HepG2 (cell line): ENCODE data around the gene KRTDAP. TPM values are rescaled to one million over a fixed set of nuclear protein-coding genes. Genes with fewer than 3 reads are reported as not detected.
A peak's percentile ranks its signal among the peaks of the same experiment; 100 is the strongest.

Source experiments
- ARID2 ChIP-seq: sonication (generic); formaldehyde crosslinking; IDR thresholded peaks from 2 replicates; pipeline ENCODE4 v1.8.1; 2022; ENCODE audit warnings: mild to moderate bottlenecking, missing genetic modification reagents, borderline replicate concordance
- ARNT ChIP-seq: fragments of 450-650 bp; IDR thresholded peaks from 2 replicates; pipeline ENCODE4 v1.6.1; 2017
- ATRX ChIP-seq: sonication (generic); formaldehyde crosslinking; IDR thresholded peaks from 2 replicates; pipeline ENCODE4 v1.4.0; 2020; ENCODE audit warnings: missing genetic modification reagents, borderline replicate concordance
- DMAP1 ChIP-seq: IDR thresholded peaks from 2 replicates; pipeline ENCODE4 v1.6.1; 2016
- FLYWCH1 ChIP-seq: sonication (generic); formaldehyde crosslinking; IDR thresholded peaks from 2 replicates; pipeline ENCODE4 v1.8.1; 2023; ENCODE audit warnings: mild to moderate bottlenecking, missing genetic modification reagents
- GPBP1L1 ChIP-seq: sonication (generic); formaldehyde crosslinking; IDR thresholded peaks from 2 replicates; pipeline ENCODE4 v1.5.0; 2020; ENCODE audit warnings: mild to moderate bottlenecking, missing genetic modification reagents
- HNRNPH1 ChIP-seq: fragments of 200-400 bp; formaldehyde crosslinking; optimal IDR thresholded peaks from 2 replicates; pipeline ENCODE3; 2017; ENCODE audit warnings: mild to moderate bottlenecking, low read depth, low read length
- MAZ ChIP-seq, 2 experiments: sonication (generic) in 1 of 2; formaldehyde crosslinking in 1 of 2; IDR thresholded peaks; 2 replicates each; pipeline versions ENCODE4 v1.5.0 to v1.6.1; 2012 to 2020; ENCODE audit warnings: low read depth in 2 of 2, mild to moderate bottlenecking in 2 of 2, borderline replicate concordance in 1 of 2, improper control_type of control experiment in 1 of 2, low read length in 1 of 2, missing genetic modification reagents in 1 of 2, moderate library complexity in 1 of 2
- MXD4 ChIP-seq: IDR thresholded peaks from 2 replicates; pipeline ENCODE4 v1.6.1; 2016; ENCODE audit warnings: mild to moderate bottlenecking, missing biosample characterization, missing genetic modification reagents
- NR1H2 ChIP-seq: sonication (generic); formaldehyde crosslinking; IDR thresholded peaks from 2 replicates; pipeline ENCODE4 v1.8.1; 2022; ENCODE audit warnings: low read depth, missing genetic modification reagents, borderline replicate concordance
- NR2C2 ChIP-seq: sonication (generic); formaldehyde crosslinking; IDR thresholded peaks from 2 replicates; pipeline ENCODE4 v1.4.0; 2020; ENCODE audit warnings: missing genetic modification reagents, mild to moderate bottlenecking, moderate library complexity, borderline replicate concordance
- PRPF4 ChIP-seq: fragments of 200-400 bp; formaldehyde crosslinking; IDR thresholded peaks from 2 replicates; pipeline ENCODE4 v1.6.1; 2016; ENCODE audit warnings: low read length, low read depth; ENCODE audit not compliant: poor library complexity, severe bottlenecking
- RARG ChIP-seq: sonication (generic); formaldehyde crosslinking; IDR thresholded peaks from 2 replicates; pipeline ENCODE4 v1.4.0; 2020; ENCODE audit warnings: low read depth, mild to moderate bottlenecking, missing genetic modification reagents
- SUZ12 ChIP-seq: fragments of 150-350 bp; IDR thresholded peaks from 2 replicates; pipeline ENCODE4 v1.6.1; 2014; ENCODE audit warnings: low read depth, low read length
- TBL1XR1 ChIP-seq: fragments of 150-350 bp; IDR thresholded peaks from 2 replicates; pipeline ENCODE4 v1.6.1; 2014; ENCODE audit warnings: borderline replicate concordance, low read length; ENCODE audit not compliant: partially characterized antibody
- TEAD2 ChIP-seq: sonication (generic); formaldehyde crosslinking; IDR thresholded peaks from 2 replicates; pipeline ENCODE4 v1.9.0; 2021; ENCODE audit warnings: missing genetic modification reagents
- TFAP4 ChIP-seq: sonication (generic); IDR thresholded peaks from 2 replicates; pipeline ENCODE4 v1.6.1; 2016; ENCODE audit warnings: low read depth, borderline replicate concordance
- THAP7 ChIP-seq: sonication (generic); formaldehyde crosslinking; IDR thresholded peaks from 2 replicates; pipeline ENCODE4 v1.8.1; 2023; ENCODE audit warnings: mild to moderate bottlenecking, missing genetic modification reagents
- TMF1 ChIP-seq: sonication (generic); formaldehyde crosslinking; IDR thresholded peaks from 2 replicates; pipeline ENCODE4 v1.8.1; 2022; ENCODE audit warnings: low read depth, missing genetic modification reagents
- ZEB1 ChIP-seq: IDR thresholded peaks from 2 replicates; pipeline ENCODE4 v1.6.1; 2012; ENCODE audit warnings: mild to moderate bottlenecking, low read depth, inconsistent platforms; ENCODE audit not compliant: insufficient replicate concordance
- ZFYVE20 ChIP-seq: sonication (generic); formaldehyde crosslinking; IDR thresholded peaks from 2 replicates; pipeline ENCODE4 v1.8.0; 2023; ENCODE audit warnings: low read depth, mild to moderate bottlenecking, moderate library complexity, missing genetic modification reagents, borderline replicate concordance
- ZNF124 ChIP-seq: sonication (generic); formaldehyde crosslinking; IDR thresholded peaks from 2 replicates; pipeline ENCODE4 v1.4.0; 2020; ENCODE audit warnings: missing genetic modification reagents
- ZNF160 ChIP-seq: sonication (generic); formaldehyde crosslinking; IDR thresholded peaks from 2 replicates; pipeline ENCODE4 v1.8.0; 2022; ENCODE audit warnings: mild to moderate bottlenecking, inconsistent platforms, missing genetic modification reagents
- ZNF225 ChIP-seq: sonication (generic); formaldehyde crosslinking; IDR thresholded peaks from 2 replicates; pipeline ENCODE4 v1.4.0; 2020; ENCODE audit warnings: mild to moderate bottlenecking, missing genetic modification reagents
- ZNF30 ChIP-seq: sonication (generic); formaldehyde crosslinking; IDR thresholded peaks from 2 replicates; pipeline ENCODE4 v1.5.0; 2020; ENCODE audit warnings: mild to moderate bottlenecking, missing genetic modification reagents
- ZNF354B ChIP-seq: sonication (generic); formaldehyde crosslinking; IDR thresholded peaks from 2 replicates; pipeline ENCODE4 v1.8.0; 2022; ENCODE audit warnings: mild to moderate bottlenecking, missing genetic modification reagents
- ZNF569 ChIP-seq: sonication (generic); formaldehyde crosslinking; IDR thresholded peaks from 2 replicates; pipeline ENCODE4 v1.5.0; 2020; ENCODE audit warnings: mild to moderate bottlenecking, missing genetic modification reagents, moderate library complexity, borderline replicate concordance
- ZNF782 ChIP-seq: sonication (generic); formaldehyde crosslinking; IDR thresholded peaks from 2 replicates; pipeline ENCODE4 v1.4.0; 2020; ENCODE audit warnings: missing genetic modification reagents, mild to moderate bottlenecking, borderline replicate concordance
- polyA plus RNA-seq, 8 experiments: library from polyadenylated mRNA; depleted of rRNA in 3 of 8; stranded (reverse) in 7 of 8; unstranded in 1 of 8; fragments of >200 nt; fragmentation: Illumina TruSeq in 4 of 8; extraction: Trizol in 4 of 8; gene quantifications; 2 replicates each; pipeline versions ENCODE4 v1.2.1 to v1.2.3, GENCODE V29; 2011 to 2016; ENCODE audit warnings: low read depth in 4 of 8, missing spikeins in 1 of 8, mixed read lengths in 1 of 8; ENCODE audit not compliant: insufficient read depth in 1 of 8
- total RNA-seq, 5 experiments: library from RNA; depleted of rRNA; stranded (reverse); fragments of >200 nt; fragmentation: Illumina TruSeq; extraction: Trizol; gene quantifications; 2 replicates each; pipeline ENCODE4 v1.2.3, GENCODE V29; 2016; ENCODE audit warnings: low read depth in 1 of 5

The KRTDAP gene
- total and polyA plus RNA-seq, 2 of the 13 experiments (the other 11 are each of a cell fraction or from before 2014, with no cell fraction given): 0.86 to 1.5 TPM

- TF ChIP-seq ZFYVE20 (CRISPR knock-in tag): no peak
- TF ChIP-seq FLYWCH1: no peak
- no peak for TF ChIP-seq PRPF4
- no peak for TF ChIP-seq ZNF225
- TF ChIP-seq ZNF30: no peak
- TF ChIP-seq ZNF569 (CRISPR knock-in tag): no peak; the same call in 1 of the 2 replicates
- TF ChIP-seq TFAP4: peak; percentile 85
- no peak for TF ChIP-seq GPBP1L1 (CRISPR knock-in tag)
- TF ChIP-seq HNRNPH1: no peak
- no peak for TF ChIP-seq NR1H2 (CRISPR knock-in tag)
- no peak for TF ChIP-seq ARID2 (CRISPR knock-in tag)
- TF ChIP-seq SUZ12: no peak
- TF ChIP-seq ZNF354B: no peak
- peak; percentile 61 for TF ChIP-seq ZEB1
- 0 out of 2 replicates have a peak, but pooled peaks have one; percentile 32 for TF ChIP-seq MAZ (IDR thresholded peaks at IDR 0.05; ENCODE audit: borderline replicate concordance, low read depth, low read length)
- 0 out of 2 replicates have a peak, but pooled peaks have one; percentile 5 for TF ChIP-seq MAZ (CRISPR knock-in tag; IDR thresholded peaks at IDR 0.05; ENCODE audit: low read depth)
- TF ChIP-seq MXD4: no peak; the same call in 1 of the 2 replicates
- no peak for TF ChIP-seq ARNT
- no peak for TF ChIP-seq DMAP1 (CRISPR knock-in tag)
- no peak for TF ChIP-seq ZNF782 (CRISPR knock-in tag)
- no peak for TF ChIP-seq RARG (CRISPR knock-in tag)
- no peak for TF ChIP-seq ATRX (CRISPR knock-in tag)
- TF ChIP-seq NR2C2 (CRISPR knock-in tag): peak; percentile 42; the same call in 1 of the 2 replicates
- TF ChIP-seq THAP7 (CRISPR knock-in tag): no peak
- TF ChIP-seq TBL1XR1: no peak
- no peak for TF ChIP-seq ZNF160
- TF ChIP-seq ZNF124 (CRISPR knock-in tag): 0 out of 2 replicates have a peak, but pooled peaks have one; percentile 30
- TF ChIP-seq TEAD2: no peak
- no peak for TF ChIP-seq TMF1 (CRISPR knock-in tag)
Measured at GRCh38 chr19:35458731-35459391, 31.4 kb downstream of the KRTDAP start (continued).
